ENCODE data around the gene CHST11. TPM values are rescaled to one million over a fixed set of nuclear protein-coding genes. Genes with fewer than 3 reads are reported as not detected.

CHST11 gene
- total RNA-seq, 1 experiment from 2014 or later = 12.7 TPM

- in situ Hi-C loops (cut with HindIII; ENCODE audit: low sequenced_read_pairs) = no loop called here
- no peak for DNase-seq (ENCODE audit: low spot score)
Observed at GRCh38 chr12:104495786-104496185, 39.0 kb downstream of the CHST11 start.

- in situ Hi-C loops (cut with HindIII; ENCODE audit: low sequenced_read_pairs) = no loop called here
- DNase-seq (ENCODE audit: low spot score) = no peak
Observed at GRCh38 chr12:104496336-104496735, 39.6 kb downstream of the CHST11 start.

GRCh38 chr12:104498211-104498801 lies 41.6 kb downstream of the CHST11 start:
- in situ Hi-C loops (cut with HindIII; ENCODE audit: low sequenced_read_pairs) = no loop called here
- no peak for DNase-seq (ENCODE audit: low spot score)

- in situ Hi-C loops (cut with HindIII; ENCODE audit: low sequenced_read_pairs) = no loop called here
- DNase-seq (ENCODE audit: low spot score) = no peak
Observed at GRCh38 chr12:104499668-104500332, 43.1 kb downstream of the CHST11 start.

- in situ Hi-C loops (cut with HindIII; ENCODE audit: low sequenced_read_pairs) = no loop called here
- DNase-seq (ENCODE audit: low spot score) = no peak
Observed at GRCh38 chr12:104501115-104501514, 44.4 kb downstream of the CHST11 start.

- in situ Hi-C loops (cut with HindIII; ENCODE audit: low sequenced_read_pairs) = no loop called here
- DNase-seq (ENCODE audit: low spot score) = no peak
Observed at GRCh38 chr12:104501660-104502059, 44.9 kb downstream of the CHST11 start.

GRCh38 chr12:104502217-104502616 lies 45.5 kb downstream of the CHST11 start:
- DNase-seq (ENCODE audit: low spot score) = no peak
- in situ Hi-C loops (cut with HindIII; ENCODE audit: low sequenced_read_pairs) = no loop called here

- no peak for DNase-seq (ENCODE audit: low spot score)
- in situ Hi-C loops (cut with HindIII; ENCODE audit: low sequenced_read_pairs) = no loop called here
Observed at GRCh38 chr12:104502638-104503037, 45.9 kb downstream of the CHST11 start.

GRCh38 chr12:104503191-104503590 lies 46.4 kb downstream of the CHST11 start:
- in situ Hi-C loops (cut with HindIII; ENCODE audit: low sequenced_read_pairs) = no loop called here
- DNase-seq (ENCODE audit: low spot score) = no peak

GRCh38 chr12:104504146-104504545 lies 47.4 kb downstream of the CHST11 start:
- no peak for DNase-seq (ENCODE audit: low spot score)
- in situ Hi-C loops (cut with HindIII; ENCODE audit: low sequenced_read_pairs) = no loop called here

- no peak for DNase-seq (ENCODE audit: low spot score)
- in situ Hi-C loops (cut with HindIII; ENCODE audit: low sequenced_read_pairs) = no loop called here
Observed at GRCh38 chr12:104505095-104505818, 48.5 kb downstream of the CHST11 start.

- in situ Hi-C loops (cut with HindIII; ENCODE audit: low sequenced_read_pairs) = no loop called here
- DNase-seq (ENCODE audit: low spot score) = peak; percentile 78
Observed at GRCh38 chr12:104506676-104507401, 50.1 kb downstream of the CHST11 start.

GRCh38 chr12:104507672-104508071 lies 50.9 kb downstream of the CHST11 start:
- in situ Hi-C loops (cut with HindIII; ENCODE audit: low sequenced_read_pairs) = no loop called here
- no peak for DNase-seq (ENCODE audit: low spot score)

GRCh38 chr12:104508752-104509446 lies 52.2 kb downstream of the CHST11 start:
- in situ Hi-C loops (cut with HindIII; ENCODE audit: low sequenced_read_pairs) = no loop called here
- DNase-seq (ENCODE audit: low spot score) = no peak

- in situ Hi-C loops (cut with HindIII; ENCODE audit: low sequenced_read_pairs) = no loop called here
- DNase-seq (ENCODE audit: low spot score) = no peak
Observed at GRCh38 chr12:104510145-104510872, 53.6 kb downstream of the CHST11 start.

GRCh38 chr12:104510873-104511440 lies 54.2 kb downstream of the CHST11 start:
- in situ Hi-C loops (cut with HindIII; ENCODE audit: low sequenced_read_pairs) = no loop called here
- no peak for DNase-seq (ENCODE audit: low spot score)

- DNase-seq (ENCODE audit: low spot score) = no peak
- in situ Hi-C loops (cut with HindIII; ENCODE audit: low sequenced_read_pairs) = no loop called here
Observed at GRCh38 chr12:104513681-104514080, 56.9 kb downstream of the CHST11 start.

GRCh38 chr12:104514092-104514810 lies 57.5 kb downstream of the CHST11 start:
- in situ Hi-C loops (cut with HindIII; ENCODE audit: low sequenced_read_pairs) = no loop called here

More at GRCh38 chr12:104514092-104514810, 57.5 kb downstream of the CHST11 start:
- no peak for DNase-seq (ENCODE audit: low spot score)
